Ammon's horn (tissue), 1 donor: ENCODE data around the gene NCAN.

Experiments used
- DNase-seq: peaks from one replicate; pipeline ENCODE4 v3.0.0-alpha.2; 2016; ENCODE audit warnings: low spot score

Gene NCAN

GRCh38 chr19:19260417-19261214 lies 48.9 kb downstream of the NCAN start:
- no peak for DNase-seq

- DNase-seq: no peak
Observed at GRCh38 chr19:19261350-19262189, 49.8 kb downstream of the NCAN start.

DNA sequence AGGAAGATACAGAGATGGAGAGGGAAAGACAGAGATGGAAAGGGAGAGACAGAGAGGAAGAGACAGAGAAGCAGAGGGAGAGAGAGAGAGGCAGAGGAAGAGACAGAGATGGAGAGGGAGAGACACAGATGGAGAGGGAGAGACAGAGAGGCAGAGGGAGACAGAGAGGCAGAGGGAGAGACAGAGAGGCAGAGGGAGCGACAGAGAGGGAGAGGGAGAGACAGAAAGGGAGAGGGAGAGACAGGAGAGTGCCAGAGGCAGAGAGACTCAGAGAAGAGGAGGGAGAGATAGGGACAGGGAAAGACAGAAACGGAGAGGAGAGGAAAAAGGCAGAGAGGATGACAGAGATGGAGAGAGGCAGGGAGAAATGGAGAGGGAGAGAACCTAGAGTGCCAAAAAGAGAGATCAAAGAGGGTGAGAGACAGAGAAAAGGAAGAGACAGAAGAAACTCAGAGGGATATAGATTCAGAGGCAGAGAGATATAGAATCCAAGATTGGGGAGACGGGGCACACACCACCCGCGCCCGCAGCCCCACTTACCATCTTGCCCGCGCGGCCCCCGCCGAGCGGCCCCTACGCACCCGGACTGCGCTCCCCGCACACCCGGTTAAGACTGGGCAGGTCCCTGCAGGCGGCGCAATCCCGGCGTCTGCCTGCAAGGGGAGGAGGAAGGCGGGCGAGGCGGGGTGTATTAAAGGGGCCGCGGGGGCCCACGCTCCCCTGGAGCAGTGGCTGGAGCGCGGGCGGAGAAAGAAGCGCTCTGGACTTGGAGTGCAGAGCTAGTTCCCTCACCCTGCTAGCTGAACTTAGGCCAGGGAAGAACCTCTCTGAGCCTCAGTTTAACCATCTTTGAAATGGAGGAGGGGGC lies 50.7 kb downstream of the NCAN start:
- no peak for DNase-seq

GRCh38 chr19:19263886-19264487 lies 52.2 kb downstream of the NCAN start:
- no peak for DNase-seq

GRCh38 chr19:19267305-19267704 lies 55.5 kb downstream of the NCAN start:
- no peak for DNase-seq

GRCh38 chr19:19268453-19269385 lies 57.0 kb downstream of the NCAN start:
- DNase-seq: no peak

GRCh38 chr19:19269952-19270694 lies 58.4 kb downstream of the NCAN start:
- DNase-seq: no peak

DNA sequence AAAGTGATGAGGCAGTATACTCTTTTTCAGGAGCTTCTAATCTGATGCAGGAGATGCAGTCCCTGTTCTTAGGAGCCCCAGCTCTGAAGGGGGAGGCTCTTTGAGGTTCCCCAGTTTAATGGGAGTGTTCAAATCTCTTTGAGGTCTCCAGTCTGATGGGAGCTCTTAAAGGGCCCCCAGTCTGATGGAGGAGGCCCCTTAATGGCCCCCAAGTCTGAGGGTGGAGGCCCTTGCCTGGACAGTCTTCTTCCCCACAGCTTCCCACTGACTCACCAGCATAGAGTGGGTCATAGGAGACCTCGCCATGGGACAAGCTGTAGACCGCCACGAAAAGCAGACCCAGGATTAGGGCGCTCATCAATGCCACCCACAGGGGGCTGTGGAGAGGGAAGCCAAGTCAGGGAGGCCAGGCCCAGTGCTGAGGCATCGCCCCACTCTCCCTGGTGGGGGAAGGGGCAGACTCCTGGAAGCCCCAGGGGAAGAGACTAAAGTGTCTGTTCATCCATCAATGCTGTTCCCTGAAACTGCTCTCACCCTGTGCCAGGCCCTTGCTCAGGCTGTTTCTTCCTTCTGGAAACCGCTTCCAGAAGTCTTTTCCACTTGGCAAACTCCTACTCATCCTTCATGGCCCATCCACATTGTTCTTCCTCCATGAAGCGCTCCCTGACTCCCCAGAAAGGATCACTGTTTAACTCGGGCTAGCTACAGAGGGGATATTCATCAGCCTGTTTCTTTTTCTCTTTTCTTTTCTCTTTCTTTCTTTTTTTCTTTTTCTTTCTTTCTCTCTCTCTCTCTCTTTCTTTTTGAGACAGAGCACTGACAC lies 59.2 kb downstream of the NCAN start:
- DNase-seq: no peak

- DNase-seq: no peak
Observed at GRCh38 chr19:19271828-19272599, 60.3 kb downstream of the NCAN start.

DNA sequence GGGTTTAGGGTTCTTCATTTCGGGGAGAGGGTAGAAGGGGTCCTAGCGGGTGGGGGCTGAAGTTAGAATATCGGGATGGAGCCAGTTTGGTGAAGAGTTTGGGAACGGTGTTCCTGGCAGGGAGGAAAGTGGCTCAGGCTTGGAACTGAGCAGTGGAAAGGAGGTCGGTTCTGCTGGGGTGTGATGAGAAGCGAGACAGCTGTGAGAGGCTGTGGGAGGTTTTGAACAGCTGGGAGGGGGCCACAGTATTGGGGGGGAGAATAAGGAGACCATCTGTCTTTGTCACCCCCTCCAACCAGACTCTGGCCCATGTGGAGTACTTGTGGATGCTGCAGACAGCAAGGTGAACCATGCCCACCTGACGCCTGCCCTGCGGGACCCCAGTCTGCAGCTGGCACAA lies 62.4 kb downstream of the NCAN start:
- DNase-seq: no peak

DNA sequence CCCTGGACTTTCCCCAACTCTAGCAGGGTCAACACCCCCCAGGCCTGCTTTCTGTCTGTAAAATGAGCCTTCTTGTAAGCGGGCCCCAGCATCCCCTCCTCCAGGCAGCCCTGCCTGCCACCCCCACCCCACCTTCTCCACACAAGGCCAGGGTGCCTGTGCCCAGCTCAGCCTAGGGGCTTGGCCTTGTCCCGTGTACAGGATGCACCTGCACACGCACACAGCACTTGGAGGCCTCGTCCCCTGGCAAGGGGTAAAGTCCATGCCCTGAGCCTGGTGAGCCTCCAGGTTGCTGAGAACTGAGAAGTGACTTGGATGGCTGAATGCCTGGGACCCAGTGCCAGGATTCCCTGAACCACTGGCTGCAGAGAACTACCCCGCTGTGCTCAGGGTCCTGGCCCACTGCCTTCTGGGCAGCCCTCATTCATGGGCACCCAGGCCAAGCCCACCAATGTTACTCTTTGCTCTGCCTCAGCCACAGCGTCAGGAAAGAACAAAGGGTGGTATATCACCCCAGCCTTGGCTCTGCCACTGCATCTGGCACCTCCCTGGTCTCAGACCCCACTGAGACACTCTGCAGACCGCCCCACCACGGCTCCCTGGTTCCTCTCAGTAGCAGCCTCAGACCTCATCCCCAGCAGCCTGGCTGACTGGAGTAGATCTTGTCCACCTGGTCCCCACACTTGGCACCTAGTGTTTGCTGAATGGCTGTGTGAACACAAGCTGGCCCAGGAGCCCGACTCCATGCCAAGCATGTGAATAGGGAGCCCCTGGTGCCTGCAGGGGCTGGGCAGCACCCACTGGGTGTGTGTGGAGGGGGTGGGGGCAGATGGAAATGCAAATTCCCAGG lies 63.2 kb downstream of the NCAN start:
- no peak for DNase-seq

DNA sequence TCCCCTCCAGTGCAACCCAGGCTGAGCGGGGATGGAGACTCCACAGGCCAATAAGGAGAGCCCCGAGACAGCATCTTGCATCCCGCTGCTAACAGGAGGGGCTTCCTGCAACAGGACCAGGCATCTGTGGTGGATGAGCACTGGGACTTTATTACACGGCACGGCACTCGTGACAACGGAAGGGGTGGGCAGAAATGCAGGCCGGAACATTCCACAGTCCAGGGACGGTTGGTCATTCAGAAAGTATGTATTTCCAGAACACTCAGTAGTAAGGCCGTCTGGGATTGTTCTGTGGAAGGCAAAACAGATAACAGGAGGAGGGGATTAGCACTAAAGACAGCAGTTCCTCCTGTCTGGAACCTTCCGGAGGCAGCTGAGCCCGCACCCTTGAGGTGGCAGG lies 64.6 kb downstream of the NCAN start:
- no peak for DNase-seq

GRCh38 chr19:19276851-19277250 lies 65.1 kb downstream of the NCAN start:
- no peak for DNase-seq

DNA sequence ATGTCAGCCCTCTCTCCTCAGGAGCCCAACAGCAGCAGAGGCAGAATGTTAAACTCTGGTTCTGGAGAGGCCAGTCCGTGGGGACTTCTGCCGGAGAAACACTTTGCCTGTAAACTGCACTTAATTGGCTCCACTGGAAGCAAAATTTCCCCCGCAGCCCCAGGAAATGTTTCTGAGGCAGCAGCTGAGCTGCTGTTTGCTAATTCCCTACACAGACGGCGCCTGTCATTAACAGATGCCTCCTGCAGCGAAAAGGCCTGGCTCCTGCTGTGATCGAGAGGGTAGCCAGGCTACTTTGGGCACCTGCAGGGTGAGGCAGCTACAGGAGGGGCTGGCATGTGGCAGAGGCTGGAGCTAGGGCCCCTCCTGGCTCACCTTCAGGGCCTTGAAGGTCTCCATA lies 66.6 kb downstream of the NCAN start:
- peak; percentile 34 for DNase-seq

DNA sequence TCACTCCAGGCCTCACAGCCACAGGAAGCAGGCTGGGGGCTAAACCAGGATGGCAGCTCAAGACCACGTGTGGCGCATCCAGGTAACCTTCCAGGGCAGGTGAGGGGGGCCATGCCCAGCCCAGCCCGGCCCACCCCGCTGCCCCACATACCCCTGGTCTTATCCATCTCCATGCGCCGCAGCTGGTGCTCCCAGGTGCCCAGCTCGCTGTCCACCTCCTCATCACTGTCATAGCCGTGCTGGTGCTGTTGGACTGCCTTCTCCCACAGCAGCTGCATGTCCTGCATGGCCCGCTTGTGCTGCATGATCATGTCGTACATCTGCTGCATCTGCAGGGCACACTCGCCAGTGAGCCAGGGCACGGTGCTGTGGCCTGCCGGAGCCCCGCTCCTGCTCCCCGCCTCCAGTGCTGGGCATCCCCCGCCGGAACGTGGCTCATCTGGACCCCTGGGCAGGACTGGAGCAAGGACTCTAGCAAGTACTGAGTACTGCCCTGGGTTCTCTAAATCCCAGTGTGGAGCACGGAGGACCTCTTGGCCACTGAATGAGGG lies 67.4 kb downstream of the NCAN start:
- no peak for DNase-seq

- DNase-seq: no peak
Observed at GRCh38 chr19:19279853-19280252, 68.1 kb downstream of the NCAN start.

DNA sequence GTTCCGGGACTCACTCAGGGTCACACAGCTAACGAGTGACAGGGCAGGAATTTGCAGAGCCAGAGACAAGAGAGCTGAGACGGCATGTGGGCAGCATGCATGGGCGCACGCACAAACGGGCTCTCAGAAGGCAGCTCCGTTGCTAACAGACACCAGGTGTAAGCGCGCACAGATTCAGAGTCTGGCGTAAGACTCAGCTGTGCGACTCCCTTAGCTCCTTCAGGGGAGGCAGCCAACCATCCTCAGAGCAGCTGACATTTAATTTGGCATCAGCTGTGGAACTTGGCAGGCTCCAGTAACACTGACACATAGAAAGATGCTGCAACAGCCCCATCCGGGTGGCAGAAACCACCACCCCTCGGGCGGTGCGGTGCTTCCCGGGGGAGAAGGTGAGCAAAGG lies 68.8 kb downstream of the NCAN start:
- DNase-seq: peak; percentile 72
